SK-N-SH (cell line): ENCODE measurements around the gene HIF1AN. TPM values are rescaled to one million over a fixed set of nuclear protein-coding genes. Genes with fewer than 3 reads are reported as not detected.

ENCODE experiments used
- CTCF ChIA-PET: fragments of 300-600, 350-600 bp; formaldehyde crosslinking; extraction: SDS; loops from one replicate; lab custom pipeline; 2021; lab: Yijun Ruan, JAX
- POLR2A ChIA-PET: fragments of 350-600 bp; sonication (Branson Sonifier 250); formaldehyde crosslinking; extraction: SDS; loops from one replicate; lab custom pipeline; 2020; ENCODE audit warnings: antibody characterized with exemption, inconsistent platforms; lab: Yijun Ruan, JAX
- DNase-seq: peaks from one replicate; pipeline ENCODE4 v3.0.0; 2012
- H2AFZ ChIP-seq: fragments of 200-600 bp; sonication (generic); 2 replicates; pipeline ENCODE4 v1.8.1; 2016; ENCODE audit warnings: antibody characterized with exemption, mild to moderate bottlenecking, low read depth
- H3F3A ChIP-seq: fragments of 200-600 bp; sonication (generic); replicated peaks from 2 replicates; pipeline ENCODE3; 2016; ENCODE audit warnings: antibody characterized with exemption, mild to moderate bottlenecking; ENCODE audit not compliant: insufficient read depth
- H3K27ac ChIP-seq, 2 experiments: fragments of 200-500 bp in 1 of 2; fragments of 200-600 bp in 1 of 2; sonication (Bioruptor generic) in 1 of 2; sonication (generic), shearing (Covaris generic) in 1 of 2; 2 replicates each; pipeline versions ENCODE4 v1.5.1 to v1.6.1; 2014 to 2016; ENCODE audit warnings: low read depth in 2 of 2, inconsistent platforms in 1 of 2, low read length in 1 of 2, mild to moderate bottlenecking in 1 of 2, mixed read lengths in 1 of 2
- H3K27me3 ChIP-seq: fragments of 200-600 bp; sonication (generic), shearing (Covaris generic); 2 replicates; pipeline ENCODE4 v1.6.1; 2016; ENCODE audit warnings: mixed run types; ENCODE audit not compliant: insufficient read depth
- H3K36me3 ChIP-seq, 2 experiments: fragments of 200-500 bp in 1 of 2; fragments of 200-600 bp in 1 of 2; sonication (Bioruptor generic) in 1 of 2; sonication (generic) in 1 of 2; replicated peaks in 1 of 2; 2 replicates each; pipeline versions ENCODE3 to v1.5.1; 2014 to 2016; ENCODE audit warnings: low read length in 1 of 2, mild to moderate bottlenecking in 1 of 2; ENCODE audit not compliant: insufficient read depth in 2 of 2, control insufficient read depth in 1 of 2
- H3K4me1 ChIP-seq, 2 experiments: fragments of 200-500 bp in 1 of 2; fragments of 200-600 bp in 1 of 2; sonication (Bioruptor generic) in 1 of 2; sonication (generic), shearing (Covaris generic) in 1 of 2; 2 replicates each; pipeline versions ENCODE4 v1.5.1 to v1.6.1; 2014 to 2016; ENCODE audit warnings: low read depth in 1 of 2, low read length in 1 of 2, mixed run types in 1 of 2; ENCODE audit not compliant: insufficient read depth in 2 of 2, control insufficient read depth in 1 of 2
- H3K4me2 ChIP-seq: fragments of 200-600 bp; sonication (generic), shearing (Covaris generic); 2 replicates; pipeline ENCODE4 v1.6.1; 2017; ENCODE audit warnings: mixed run types
- H3K4me3 ChIP-seq, 2 experiments: fragments of 200-500 bp in 1 of 2; fragments of 200-600 bp in 1 of 2; sonication (Bioruptor generic) in 1 of 2; sonication (generic), shearing (Covaris generic) in 1 of 2; 2 replicates each; pipeline versions ENCODE4 v1.5.1 to v1.8.1; 2014 to 2016; ENCODE audit warnings: low read depth in 2 of 2, inconsistent platforms in 1 of 2, low read length in 1 of 2, mild to moderate bottlenecking in 1 of 2, mixed read lengths in 1 of 2, moderate library complexity in 1 of 2
- H3K79me2 ChIP-seq: fragments of 200-600 bp; sonication (generic); 2 replicates; pipeline ENCODE4 v1.8.1; 2017; ENCODE audit warnings: mild to moderate bottlenecking; ENCODE audit not compliant: insufficient read depth
- H3K9ac ChIP-seq: fragments of 200-600 bp; sonication (generic); 2 replicates; pipeline ENCODE4 v1.6.1; 2017; ENCODE audit warnings: mixed run types
- H3K9me2 ChIP-seq: fragments of 200-600 bp; sonication (generic); 2 replicates; pipeline ENCODE4 v1.6.1; 2017; ENCODE audit warnings: mixed run types
- H3K9me3 ChIP-seq: fragments of 200-600 bp; sonication (generic); 2 replicates; pipeline ENCODE4 v1.6.1; 2017; ENCODE audit warnings: mixed run types, mild to moderate bottlenecking, moderate library complexity
- H4K20me1 ChIP-seq: fragments of 200-600 bp; sonication (generic); 2 replicates; pipeline ENCODE4 v1.6.1; 2017; ENCODE audit warnings: mild to moderate bottlenecking, mixed run types; ENCODE audit not compliant: insufficient read depth
- EZH2phosphoT487 ChIP-seq: fragments of 200-600 bp; sonication (generic); IDR thresholded peaks from 2 replicates; pipeline ENCODE4 v1.6.1; 2017; ENCODE audit warnings: low read depth, mixed run types, mild to moderate bottlenecking, antibody characterized with exemption, moderate library complexity, borderline replicate concordance
- FOXM1 ChIP-seq: IDR thresholded peaks from 2 replicates; pipeline ENCODE4 v1.4.0; 2012; ENCODE audit warnings: low read depth, mild to moderate bottlenecking
- MAX ChIP-seq: IDR thresholded peaks from 2 replicates; pipeline ENCODE4 v1.4.0; 2012; ENCODE audit warnings: low read depth
- MEF2A ChIP-seq: IDR thresholded peaks from 2 replicates; pipeline ENCODE4 v1.4.0; 2012; ENCODE audit warnings: low read depth, borderline replicate concordance
- MXI1 ChIP-seq: IDR thresholded peaks from 2 replicates; pipeline ENCODE4 v1.6.1; 2012; ENCODE audit warnings: mild to moderate bottlenecking, low read depth, low read length, improper control_type of control experiment
- RCOR1 ChIP-seq: fragments of 150-350 bp; IDR thresholded peaks from 2 replicates; pipeline ENCODE4 v1.6.1; 2017; ENCODE audit warnings: antibody characterized with exemption, low read length
- TAF1 ChIP-seq: IDR thresholded peaks from 2 replicates; pipeline ENCODE4 v1.6.1; 2012; ENCODE audit warnings: low read depth, mild to moderate bottlenecking, low read length, moderate library complexity, borderline replicate concordance
- TEAD4 ChIP-seq: IDR thresholded peaks from 2 replicates; pipeline ENCODE4 v1.4.0; 2012; ENCODE audit warnings: mild to moderate bottlenecking, borderline replicate concordance; ENCODE audit not compliant: insufficient read depth
- YY1 ChIP-seq: IDR thresholded peaks from 2 replicates; pipeline ENCODE4 v1.4.0; 2012; ENCODE audit warnings: low read depth, mild to moderate bottlenecking
- WGBS: methylation state at CpG from one replicate; pipeline ENCODE4 v1.1.6; 2017; ENCODE audit warnings: low lambda C conversion rate; 5-methylcytosine and 5-hydroxymethylcytosine counted together
- polyA plus RNA-seq, 3 experiments: library from polyadenylated mRNA; depleted of rRNA; stranded (reverse); fragments of >200 nt; gene quantifications; 2 replicates each; pipeline ENCODE4 v1.2.3, GENCODE V29; 2012

Gene HIF1AN
- polyA plus RNA-seq, 1 of the 3 experiments (the other 2 are of a cell fraction): 8.1 TPM

GRCh38 chr10:100506596-100507356 is 29.0 kb upstream of the HIF1AN start (continued):
- TF ChIP-seq MAX: 0 out of 2 replicates have a peak, but pooled peaks have one; percentile 22
- TF ChIP-seq TAF1: 0 out of 2 replicates have a peak, but pooled peaks have one; percentile 10
- no peak for TF ChIP-seq MEF2A

- no peaks in the 10 kb centered on the region for H3K9me2 ChIP-seq
- 90% methylated on average over 2 of the region's 5 CpGs for WGBS
- H4K20me1 ChIP-seq: no peaks in the 10 kb centered on the region
- no peak for DNase-seq
- no peaks in the 10 kb centered on the region for H3K9me3 ChIP-seq
- no peak overlapping the region for H3K9ac ChIP-seq
- peaks cover 0 to 2% of the 10 kb centered on the region in 2 experiments for H3K36me3 ChIP-seq
- no peak for TF ChIP-seq MAX
- no peak for TF ChIP-seq EZH2phosphoT487
- no peak for TF ChIP-seq TEAD4
- ChIA-PET POLR2A (no interaction called here), CTCF (interaction anchor here (0.9 to 14.3 kb wide), 13 partner anchors 8 to 204 kb away, joined by 3 to 150 read pairs (median 5); partner anchors contain the start of gene SEC31B)
- no peaks in the 10 kb centered on the region for H3F3A ChIP-seq
- peak overlapping the region in 1 of 2 experiments; percentile 16; a peak in 1 of 4 replicates for H3K27ac ChIP-seq
- H3K79me2 ChIP-seq: no peaks in the 10 kb centered on the region
- peaks cover 0 to 22% of the 10 kb centered on the region in 2 experiments; a peak in 2 of 4 replicates for H3K4me1 ChIP-seq
- H3K27me3 ChIP-seq: no peaks in the 10 kb centered on the region
- H2AFZ ChIP-seq: no peak overlapping the region
- H3K4me3 ChIP-seq: no peak overlapping the region
- no peak overlapping the region for H3K4me2 ChIP-seq
Observed at GRCh38 chr10:100507357-100507732, 28.4 kb upstream of the HIF1AN start.

GRCh38 chr10:100508266-100508665 is 27.5 kb upstream of the HIF1AN start:
- no peaks in the 10 kb centered on the region for H3K79me2 ChIP-seq
- no peak for DNase-seq
- H3K4me2 ChIP-seq: no peak overlapping the region
- no peak for TF ChIP-seq RCOR1
- TF ChIP-seq FOXM1: no peak
- TF ChIP-seq MXI1: no peak
- TF ChIP-seq EZH2phosphoT487: no peak
- no peak for TF ChIP-seq MEF2A
- no peak for TF ChIP-seq YY1
- H3F3A ChIP-seq: no peaks in the 10 kb centered on the region
- ChIA-PET POLR2A (no interaction called here), CTCF (interaction anchor here (1.0 to 14.3 kb wide), 33 partner anchors 8 to 663 kb away, joined by 3 to 150 read pairs (median 6); partner anchors contain the start of genes HIF1AN, PKD2L1 and SEC31B)
- no peak overlapping the region for H3K4me3 ChIP-seq
- WGBS: 10% methylated on average over 1 of the region's 1 CpG
- H3K4me1 ChIP-seq: peaks cover 0 to 15% of the 10 kb centered on the region in 2 experiments; a peak in 2 of 4 replicates
- no peak overlapping the region; a peak in 1 of 4 replicates for H3K27ac ChIP-seq
- H4K20me1 ChIP-seq: no peaks in the 10 kb centered on the region
- H3K27me3 ChIP-seq: no peaks in the 10 kb centered on the region
- no peak overlapping the region for H3K9ac ChIP-seq
- H3K9me3 ChIP-seq: no peaks in the 10 kb centered on the region
- no peak overlapping the region for H2AFZ ChIP-seq
- H3K36me3 ChIP-seq: peaks cover 0 to 2% of the 10 kb centered on the region in 2 experiments
- no peaks in the 10 kb centered on the region for H3K9me2 ChIP-seq
